Measurements from ENCODE around the gene PRPF19. TPM values are rescaled to one million over a fixed set of nuclear protein-coding genes. Genes with fewer than 3 reads are reported as not detected.

PRPF19 gene
- total and polyA plus RNA-seq, 10 of the 15 experiments (the other 5 are each of a cell fraction or from before 2014, with no cell fraction given): 8.7 to 170 (median 61.3) TPM

DNA sequence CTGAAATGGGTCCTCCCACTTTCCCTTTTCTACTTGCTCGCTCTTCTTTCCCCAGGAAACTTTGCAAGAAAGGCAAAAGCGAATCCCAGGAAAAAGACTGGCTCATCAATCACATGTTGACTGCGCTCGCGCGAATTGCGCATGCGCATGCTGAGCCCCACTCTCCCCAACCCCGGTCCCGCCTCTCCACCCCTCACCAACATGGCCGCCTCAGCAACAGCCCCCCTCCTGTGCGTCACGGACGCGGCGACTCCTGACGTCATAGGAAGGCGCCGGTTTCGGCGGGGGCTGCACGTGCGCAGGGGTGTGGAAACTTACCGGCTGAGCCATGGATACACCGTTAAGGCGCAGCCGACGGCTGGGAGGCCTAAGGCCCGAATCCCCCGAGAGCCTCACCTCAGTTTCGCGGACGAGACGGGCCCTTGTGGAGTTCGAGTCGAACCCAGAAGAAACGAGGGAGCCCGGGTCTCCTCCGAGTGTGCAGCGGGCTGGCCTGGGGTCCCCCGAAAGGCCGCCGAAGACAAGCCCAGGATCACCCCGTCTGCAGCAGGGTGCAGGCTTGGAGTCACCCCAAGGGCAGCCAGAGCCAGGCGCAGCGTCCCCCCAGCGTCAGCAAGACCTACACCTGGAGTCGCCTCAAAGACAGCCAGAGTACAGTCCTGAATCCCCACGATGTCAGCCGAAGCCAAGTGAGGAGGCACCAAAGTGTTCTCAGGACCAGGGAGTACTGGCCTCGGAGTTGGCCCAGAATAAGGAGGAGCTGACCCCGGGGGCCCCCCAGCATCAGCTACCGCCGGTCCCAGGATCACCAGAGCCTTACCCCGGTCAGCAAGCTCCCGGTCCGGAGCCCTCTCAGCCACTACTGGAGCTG, 64.4 kb downstream of the PRPF19 start, which contains the start of gene CCDC86 (continued):
- TF ChIP-seq ZNF687 (IDR thresholded peaks at IDR 0.05): peak; percentile 63
- TF ChIP-seq GABPA (IDR thresholded peaks at IDR 0.05; ENCODE audit: low read depth): no peak
- no peak for TF ChIP-seq CBX5 (IDR thresholded peaks at IDR 0.05; ENCODE audit: low read depth)
- TF ChIP-seq POU2F2 (IDR thresholded peaks at IDR 0.05; ENCODE audit: borderline replicate concordance, low read depth, low read length): peak; percentile 60; the same call in 1 of the 3 replicates
- no peak for TF ChIP-seq SREBF2 (IDR thresholded peaks at IDR 0.05; ENCODE audit: low read length)
- TF ChIP-seq SP1 (IDR thresholded peaks at IDR 0.05; ENCODE audit: low read depth, low read length): peak; percentile 82
- 0 out of 2 replicates have a peak, but pooled peaks have one; percentile 38 for TF ChIP-seq HDGF (IDR thresholded peaks at IDR 0.05)
- TF ChIP-seq MEF2A (IDR thresholded peaks at IDR 0.05; ENCODE audit: insufficient read depth, low read depth, low read length): peak; percentile 58; the same call in 1 of the 2 replicates
- TF ChIP-seq PAX5 (IDR thresholded peaks at IDR 0.05; ENCODE audit: borderline replicate concordance, low read depth, low read length): peak; percentile 87; the same call in 1 of the 2 replicates
- no peak for TF ChIP-seq RBBP5 (conservative IDR thresholded peaks at IDR 0.05)
- TF ChIP-seq, protein P1, sequence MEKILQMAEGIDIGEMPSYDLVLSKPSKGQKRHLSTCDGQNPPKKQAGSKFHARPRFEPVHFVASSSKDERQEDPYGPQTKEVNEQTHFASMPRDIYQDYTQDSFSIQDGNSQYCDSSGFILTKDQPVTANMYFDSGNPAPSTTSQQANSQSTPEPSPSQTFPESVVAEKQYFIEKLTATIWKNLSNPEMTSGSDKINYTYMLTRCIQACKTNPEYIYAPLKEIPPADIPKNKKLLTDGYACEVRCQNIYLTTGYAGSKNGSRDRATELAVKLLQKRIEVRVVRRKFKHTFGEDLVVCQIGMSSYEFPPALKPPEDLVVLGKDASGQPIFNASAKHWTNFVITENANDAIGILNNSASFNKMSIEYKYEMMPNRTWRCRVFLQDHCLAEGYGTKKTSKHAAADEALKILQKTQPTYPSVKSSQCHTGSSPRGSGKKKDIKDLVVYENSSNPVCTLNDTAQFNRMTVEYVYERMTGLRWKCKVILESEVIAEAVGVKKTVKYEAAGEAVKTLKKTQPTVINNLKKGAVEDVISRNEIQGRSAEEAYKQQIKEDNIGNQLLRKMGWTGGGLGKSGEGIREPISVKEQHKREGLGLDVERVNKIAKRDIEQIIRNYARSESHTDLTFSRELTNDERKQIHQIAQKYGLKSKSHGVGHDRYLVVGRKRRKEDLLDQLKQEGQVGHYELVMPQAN (conservative IDR thresholded peaks at IDR 0.05): peak; percentile 99
- no peak for TF ChIP-seq NFXL1 (IDR thresholded peaks at IDR 0.05; ENCODE audit: borderline replicate concordance)
- peak; percentile 100 for TF ChIP-seq CREM (IDR thresholded peaks at IDR 0.05; ENCODE audit: low read depth)
- TF ChIP-seq RELB (IDR thresholded peaks at IDR 0.05; ENCODE audit: low read depth): peak; percentile 66
- TF ChIP-seq PML (IDR thresholded peaks at IDR 0.05; ENCODE audit: low read length): peak; percentile 59; the same call in 1 of the 2 replicates
- TF ChIP-seq, protein P2, sequence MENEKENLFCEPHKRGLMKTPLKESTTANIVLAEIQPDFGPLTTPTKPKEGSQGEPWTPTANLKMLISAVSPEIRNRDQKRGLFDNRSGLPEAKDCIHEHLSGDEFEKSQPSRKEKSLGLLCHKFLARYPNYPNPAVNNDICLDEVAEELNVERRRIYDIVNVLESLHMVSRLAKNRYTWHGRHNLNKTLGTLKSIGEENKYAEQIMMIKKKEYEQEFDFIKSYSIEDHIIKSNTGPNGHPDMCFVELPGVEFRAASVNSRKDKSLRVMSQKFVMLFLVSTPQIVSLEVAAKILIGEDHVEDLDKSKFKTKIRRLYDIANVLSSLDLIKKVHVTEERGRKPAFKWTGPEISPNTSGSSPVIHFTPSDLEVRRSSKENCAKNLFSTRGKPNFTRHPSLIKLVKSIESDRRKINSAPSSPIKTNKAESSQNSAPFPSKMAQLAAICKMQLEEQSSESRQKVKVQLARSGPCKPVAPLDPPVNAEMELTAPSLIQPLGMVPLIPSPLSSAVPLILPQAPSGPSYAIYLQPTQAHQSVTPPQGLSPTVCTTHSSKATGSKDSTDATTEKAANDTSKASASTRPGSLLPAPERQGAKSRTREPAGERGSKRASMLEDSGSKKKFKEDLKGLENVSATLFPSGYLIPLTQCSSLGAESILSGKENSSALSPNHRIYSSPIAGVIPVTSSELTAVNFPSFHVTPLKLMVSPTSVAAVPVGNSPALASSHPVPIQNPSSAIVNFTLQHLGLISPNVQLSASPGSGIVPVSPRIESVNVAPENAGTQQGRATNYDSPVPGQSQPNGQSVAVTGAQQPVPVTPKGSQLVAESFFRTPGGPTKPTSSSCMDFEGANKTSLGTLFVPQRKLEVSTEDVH (IDR thresholded peaks at IDR 0.05; ENCODE audit: low read depth, partially characterized antibody): peak; percentile 89

Data from GM12878 (cell line).